HEK293 (cell line): ENCODE measurements around the gene PITRM1.

Experiments used
- CTCF ChIA-PET: fragments of 350-600 bp; formaldehyde crosslinking; extraction: SDS; loops from one replicate; lab custom pipeline; 2021; ENCODE audit warnings: antibody characterized with exemption; lab: Yijun Ruan, JAX
- POLR2A ChIA-PET: fragments of 300-600 bp; formaldehyde crosslinking; extraction: SDS; loops from one replicate; lab custom pipeline; 2020; ENCODE audit warnings: antibody characterized with exemption, inconsistent platforms; lab: Yijun Ruan, JAX
- H3K27ac ChIP-seq: fragments of 200-500 bp; sonication (Bioruptor generic); 2 replicates; pipeline ENCODE4 v1.5.1; 2014; ENCODE audit warnings: low read depth, low read length, control low read depth, inconsistent platforms; ENCODE audit errors: extremely low read depth
- H3K36me3 ChIP-seq, 2 experiments: fragments of 200-500 bp in 1 of 2; sonication (Bioruptor generic) in 1 of 2; 1 replicate in 1 of 2; 2 replicates in 1 of 2; pipeline ENCODE4 v1.5.1; 2014 to 2017; ENCODE audit warnings: inconsistent platforms in 2 of 2, low read length in 2 of 2; ENCODE audit not compliant: control insufficient read depth in 2 of 2, insufficient read depth in 1 of 2
- H3K4me1 ChIP-seq: fragments of 200-500 bp; sonication (Bioruptor generic); 2 replicates; pipeline ENCODE4 v1.5.1; 2014; ENCODE audit warnings: mild to moderate bottlenecking, low read length, inconsistent platforms; ENCODE audit not compliant: control insufficient read depth, insufficient read depth
- H3K4me3 ChIP-seq: 2 replicates; pipeline ENCODE4 v1.5.1; 2011; ENCODE audit warnings: low read depth, mild to moderate bottlenecking, control low read depth, low read length, moderate library complexity
- H3K9me3 ChIP-seq: fragments of 200-500 bp; sonication (Bioruptor generic); 2 replicates; pipeline ENCODE4 v1.5.1; 2014; ENCODE audit warnings: low read depth, low read length, inconsistent platforms; ENCODE audit not compliant: control insufficient read depth, insufficient read depth
- EGR2 ChIP-seq: fragments of 450-650 bp; formaldehyde crosslinking; IDR thresholded peaks from 2 replicates; pipeline ENCODE4 v1.5.1; 2016; ENCODE audit warnings: low read depth, missing biosample characterization, missing genetic modification characterization
- GLIS2 ChIP-seq: fragments of 450-650 bp; formaldehyde crosslinking; IDR thresholded peaks from 2 replicates; pipeline ENCODE4 v1.5.1; 2016; ENCODE audit warnings: missing biosample characterization, missing genetic modification characterization
- KLF1 ChIP-seq: fragments of 450-650 bp; formaldehyde crosslinking; IDR thresholded peaks from 2 replicates; pipeline ENCODE4 v1.5.1; 2016; ENCODE audit warnings: missing biosample characterization, missing genetic modification characterization
- KLF17 ChIP-seq: fragments of 450-650 bp; formaldehyde crosslinking; IDR thresholded peaks from 2 replicates; pipeline ENCODE4 v1.5.1; 2016; ENCODE audit warnings: missing biosample characterization, missing genetic modification characterization
- KLF9 ChIP-seq: fragments of 450-650 bp; formaldehyde crosslinking; IDR thresholded peaks from 2 replicates; pipeline ENCODE4 v1.5.1; 2016; ENCODE audit warnings: missing biosample characterization, missing genetic modification characterization, low read depth
- OSR2 ChIP-seq: fragments of 450-650 bp; formaldehyde crosslinking; IDR thresholded peaks from 2 replicates; pipeline ENCODE4 v1.5.1; 2016; ENCODE audit warnings: missing biosample characterization, missing genetic modification characterization
- SETDB1 ChIP-seq: IDR thresholded peaks from one replicate; pipeline ENCODE4 v1.6.1; 2017; ENCODE audit warnings: mild to moderate bottlenecking, low read length, moderate library complexity, mixed read lengths; ENCODE audit not compliant: insufficient read length
- ZBTB10 ChIP-seq: fragments of 450-650 bp; formaldehyde crosslinking; IDR thresholded peaks from 2 replicates; pipeline ENCODE4 v1.5.1; 2016; ENCODE audit warnings: missing biosample characterization, missing genetic modification characterization
- ZNF146 ChIP-seq: fragments of 450-650 bp; formaldehyde crosslinking; IDR thresholded peaks from 2 replicates; pipeline ENCODE4 v1.5.1; 2016; ENCODE audit warnings: missing biosample characterization, missing genetic modification characterization
- ZNF19 ChIP-seq: fragments of 450-650 bp; formaldehyde crosslinking; IDR thresholded peaks from 2 replicates; pipeline ENCODE4; 2016; ENCODE audit warnings: missing biosample characterization, missing genetic modification characterization, low read depth
- ZNF292 ChIP-seq: fragments of 450-650 bp; formaldehyde crosslinking; IDR thresholded peaks from 2 replicates; pipeline ENCODE4 v1.5.1; 2016; ENCODE audit warnings: low read depth, missing biosample characterization, missing genetic modification characterization, borderline replicate concordance
- ZNF423 ChIP-seq: fragments of 450-650 bp; formaldehyde crosslinking; IDR thresholded peaks from 2 replicates; pipeline ENCODE4 v1.5.1; 2016; ENCODE audit warnings: missing biosample characterization, missing genetic modification characterization
- ZSCAN18 ChIP-seq: fragments of 450-650 bp; formaldehyde crosslinking; IDR thresholded peaks from 2 replicates; pipeline ENCODE4 v1.5.1; 2016; ENCODE audit warnings: missing biosample characterization, missing genetic modification characterization
- ZSCAN4 ChIP-seq: fragments of 450-650 bp; formaldehyde crosslinking; IDR thresholded peaks from 2 replicates; pipeline ENCODE4 v1.5.1; 2017; ENCODE audit warnings: missing biosample characterization, missing genetic modification characterization

Gene PITRM1

GRCh38 chr10:3097160-3097559 is 75.4 kb downstream of the PITRM1 start:
- Histone ChIP-seq H3K27ac (no peak overlapping the region), H3K4me1 (peaks cover 13% of the 10 kb centered on the region), H3K4me3 (no peak overlapping the region), H3K9me3 (no peaks in the 10 kb centered on the region), H3K36me3 (peaks cover 10 to 33% of the 10 kb centered on the region in 2 experiments; a peak in 2 of 3 replicates)
- ChIA-PET POLR2A (no interaction called here), CTCF (interaction anchor here (0.8 kb wide), 1 partner anchor 22 kb away, joined by 4 read pairs; no protein-coding TSS in a partner anchor)
- TF ChIP-seq KLF17, result no peak
- no peak for TF ChIP-seq ZNF292
- TF ChIP-seq ZNF146 (tag by site-specific recombination), result no peak
- TF ChIP-seq ZBTB10 (tag by site-specific recombination), result no peak
- 0 out of 2 replicates have a peak, but pooled peaks have one; percentile 14 for TF ChIP-seq EGR2 (tag by site-specific recombination)
- TF ChIP-seq KLF1 (tag by site-specific recombination), result no peak
- TF ChIP-seq OSR2 (tag by site-specific recombination), result no peak

- Histone ChIP-seq H3K4me3 (no peak overlapping the region), H3K27ac (no peak overlapping the region), H3K4me1 (peaks cover 13% of the 10 kb centered on the region), H3K9me3 (no peaks in the 10 kb centered on the region), H3K36me3 (peaks cover 10 to 30% of the 10 kb centered on the region in 2 experiments; a peak in 2 of 3 replicates)
- ChIA-PET POLR2A (interaction anchor here (1.5 to 2.0 kb wide), 2 partner anchors 13 to 28 kb away, joined by 5 to 8 read pairs; no protein-coding TSS in a partner anchor), CTCF (interaction anchor here (1.0 kb wide), 1 partner anchor 958 kb away, joined by 8 read pairs; no protein-coding TSS in a partner anchor)
- no peak for TF ChIP-seq ZNF423
- no peak for TF ChIP-seq ZSCAN4 (tag by site-specific recombination)
- no peak for TF ChIP-seq SETDB1
- TF ChIP-seq GLIS2 (tag by site-specific recombination), result no peak
- TF ChIP-seq KLF9 (tag by site-specific recombination), result no peak
- no peak for TF ChIP-seq ZSCAN18 (tag by site-specific recombination)
- no peak for TF ChIP-seq ZNF19 (tag by site-specific recombination)
Measured at GRCh38 chr10:3096149-3096548, 76.4 kb downstream of the PITRM1 start.
